G401.6 (cell line): ENCODE results near the gene ARMC3.
"Not testable (repeated sequence)": the region's sequence is repeated elsewhere in the genome, so short reads cannot be mapped to it uniquely, and the experiment has no call there.

Source experiments
- FAIRE-seq: peaks from 2 replicates; lab custom pipeline; 2012; peaks lifted over from hg19 to GRCh38; lab: Jason Lieb, UNC

Gene ARMC3

GRCh38 chr10:23072593-23072992 is 144.7 kb downstream of the ARMC3 start:
- FAIRE-seq, result not testable (repeated sequence)

- no peak for FAIRE-seq
These were observed 145.7 kb downstream of the ARMC3 start for GRCh38 chr10:23073527-23073926.

- no peak for FAIRE-seq
These were observed 147.8 kb downstream of the ARMC3 start for GRCh38 chr10:23075672-23076071.

- FAIRE-seq, result no peak
These were observed 150.3 kb downstream of the ARMC3 start for GRCh38 chr10:23078114-23078513.

- no peak for FAIRE-seq
These were observed 151.8 kb downstream of the ARMC3 start for GRCh38 chr10:23079700-23080099.

GRCh38 chr10:23080262-23080661 is 152.4 kb downstream of the ARMC3 start:
- FAIRE-seq, result no peak

GRCh38 chr10:23081221-23081750 is 153.4 kb downstream of the ARMC3 start:
- no peak for FAIRE-seq

- FAIRE-seq, result no peak
These were observed 154.0 kb downstream of the ARMC3 start for GRCh38 chr10:23081891-23082290.
